ENCODE data around the gene GPC5. TPM values are rescaled to one million over a fixed set of nuclear protein-coding genes. Genes with fewer than 3 reads are reported as not detected.

Gene GPC5
- total and polyA plus RNA-seq, 3 experiments from 2014 or later: 0.08 to 0.39 (median 0.13) TPM

- Mint-ChIP-seq H3K27me3 (no peaks in the 10 kb centered on the region), H3K36me3 (no peaks in the 10 kb centered on the region), H3K4me3 (no peak overlapping the region), H3K27ac (no peak overlapping the region), H3K9me3 (peaks cover 0 to 8% (median 2%) of the 10 kb centered on the region in 5 donors), H3K4me1 (no peaks in the 10 kb centered on the region)
- H3K4me1 ChIP-seq (ENCODE audit: insufficient read depth, low read length): no peaks in the 10 kb centered on the region
- H3K9me3 ChIP-seq (ENCODE audit: low read length): no peaks in the 10 kb centered on the region
- ChIA-PET POLR2A (no interaction called here), CTCF (no interaction called here)
- H3K27me3 ChIP-seq (ENCODE audit: insufficient read depth, low read length, poor library complexity, severe bottlenecking): no peaks in the 10 kb centered on the region
- H3K27ac ChIP-seq (ENCODE audit: low read depth, low read length): no peak overlapping the region
- DNase-seq: no peak
- no peaks in the 10 kb centered on the region for H3K36me3 ChIP-seq (ENCODE audit: insufficient read depth, low read length)
- no peak overlapping the region for H3K4me3 ChIP-seq (ENCODE audit: low read length)
Observed at GRCh38 chr13:91516799-91517198, 118.4 kb downstream of the GPC5 start.

- H3K4me1 ChIP-seq (ENCODE audit: insufficient read depth, low read length): no peaks in the 10 kb centered on the region
- no peaks in the 10 kb centered on the region for H3K9me3 ChIP-seq (ENCODE audit: low read length)
- H3K27ac ChIP-seq (ENCODE audit: low read depth, low read length): no peak overlapping the region
- no peaks in the 10 kb centered on the region for H3K27me3 ChIP-seq (ENCODE audit: insufficient read depth, low read length, poor library complexity, severe bottlenecking)
- no peak overlapping the region for H3K4me3 Mint-ChIP-seq
- H3K4me3 ChIP-seq (ENCODE audit: low read length): no peak overlapping the region
- no peaks in the 10 kb centered on the region for H3K36me3 Mint-ChIP-seq
- H3K27me3 Mint-ChIP-seq: no peaks in the 10 kb centered on the region
- no peaks in the 10 kb centered on the region for H3K36me3 ChIP-seq (ENCODE audit: insufficient read depth, low read length)
- no peak overlapping the region for H3K27ac Mint-ChIP-seq
- peaks cover 0 to 8% (median 2%) of the 10 kb centered on the region in 5 donors for H3K9me3 Mint-ChIP-seq
- ChIA-PET CTCF (no interaction called here), POLR2A (no interaction called here)
- DNase-seq: no peak
- H3K4me1 Mint-ChIP-seq: no peaks in the 10 kb centered on the region
Observed at GRCh38 chr13:91520952-91521351, 122.5 kb downstream of the GPC5 start.

GRCh38 chr13:91523116-91523515 lies 124.7 kb downstream of the GPC5 start:
- no peaks in the 10 kb centered on the region for H3K36me3 ChIP-seq (ENCODE audit: insufficient read depth, low read length)
- H3K36me3 Mint-ChIP-seq: no peaks in the 10 kb centered on the region
- no peak overlapping the region for H3K4me3 Mint-ChIP-seq
- H3K27ac Mint-ChIP-seq: no peak overlapping the region
- H3K27ac ChIP-seq (ENCODE audit: low read depth, low read length): no peak overlapping the region
- DNase-seq: no peak
- no peak overlapping the region for H3K4me3 ChIP-seq (ENCODE audit: low read length)
- ChIA-PET CTCF (no interaction called here), POLR2A (no interaction called here)
- H3K4me1 ChIP-seq (ENCODE audit: insufficient read depth, low read length): no peaks in the 10 kb centered on the region
- H3K27me3 ChIP-seq (ENCODE audit: insufficient read depth, low read length, poor library complexity, severe bottlenecking): no peaks in the 10 kb centered on the region
- no peaks in the 10 kb centered on the region for H3K27me3 Mint-ChIP-seq
- peaks cover 0 to 13% (median 2%) of the 10 kb centered on the region in 5 donors for H3K9me3 Mint-ChIP-seq
- no peaks in the 10 kb centered on the region for H3K9me3 ChIP-seq (ENCODE audit: low read length)
- no peaks in the 10 kb centered on the region for H3K4me1 Mint-ChIP-seq

- peaks cover 0 to 10% (median 2%) of the 10 kb centered on the region in 5 donors for H3K9me3 Mint-ChIP-seq
- Histone ChIP-seq H3K9me3 (ENCODE audit: low read length) (no peaks in the 10 kb centered on the region), H3K4me3 (ENCODE audit: low read length) (no peak overlapping the region), H3K27ac (ENCODE audit: low read depth, low read length) (no peak overlapping the region), H3K27me3 (ENCODE audit: insufficient read depth, low read length, poor library complexity, severe bottlenecking) (no peaks in the 10 kb centered on the region), H3K36me3 (ENCODE audit: insufficient read depth, low read length) (no peaks in the 10 kb centered on the region), H3K4me1 (ENCODE audit: insufficient read depth, low read length) (no peaks in the 10 kb centered on the region)
- H3K27me3 Mint-ChIP-seq: no peaks in the 10 kb centered on the region
- H3K36me3 Mint-ChIP-seq: no peaks in the 10 kb centered on the region
- POLR2A ChIA-PET: no interaction called here
- H3K27ac Mint-ChIP-seq: no peak overlapping the region
- H3K4me3 Mint-ChIP-seq: no peak overlapping the region
- CTCF ChIA-PET: no interaction called here
- no peak for DNase-seq
- no peaks in the 10 kb centered on the region for H3K4me1 Mint-ChIP-seq
Observed at GRCh38 chr13:91526543-91527033, 128.2 kb downstream of the GPC5 start.

- H3K27me3 Mint-ChIP-seq: no peaks in the 10 kb centered on the region
- DNase-seq: no peak
- no peaks in the 10 kb centered on the region for H3K4me1 ChIP-seq (ENCODE audit: insufficient read depth, low read length)
- POLR2A ChIA-PET: no interaction called here
- no peaks in the 10 kb centered on the region for H3K36me3 ChIP-seq (ENCODE audit: insufficient read depth, low read length)
- H3K36me3 Mint-ChIP-seq: no peaks in the 10 kb centered on the region
- H3K27ac ChIP-seq (ENCODE audit: low read depth, low read length): no peak overlapping the region
- H3K27me3 ChIP-seq (ENCODE audit: insufficient read depth, low read length, poor library complexity, severe bottlenecking): no peaks in the 10 kb centered on the region
- CTCF ChIA-PET: no interaction called here
- H3K9me3 ChIP-seq (ENCODE audit: low read length): no peaks in the 10 kb centered on the region
- H3K4me1 Mint-ChIP-seq: no peaks in the 10 kb centered on the region
- peaks cover 0 to 10% (median 2%) of the 10 kb centered on the region in 5 donors for H3K9me3 Mint-ChIP-seq
- H3K27ac Mint-ChIP-seq: no peak overlapping the region
- H3K4me3 ChIP-seq (ENCODE audit: low read length): no peak overlapping the region
- no peak overlapping the region for H3K4me3 Mint-ChIP-seq
Observed at GRCh38 chr13:91529739-91530482, 131.5 kb downstream of the GPC5 start.

- CTCF ChIA-PET: no interaction called here
- H3K36me3 ChIP-seq (ENCODE audit: insufficient read depth, low read length): no peaks in the 10 kb centered on the region
- no peaks in the 10 kb centered on the region for H3K4me1 ChIP-seq (ENCODE audit: insufficient read depth, low read length)
- H3K27me3 Mint-ChIP-seq: no peaks in the 10 kb centered on the region
- POLR2A ChIA-PET: no interaction called here
- DNase-seq: no peak
- H3K4me3 Mint-ChIP-seq: no peak overlapping the region
- H3K36me3 Mint-ChIP-seq: no peaks in the 10 kb centered on the region
- no peak overlapping the region for H3K4me3 ChIP-seq (ENCODE audit: low read length)
- H3K27ac Mint-ChIP-seq: no peak overlapping the region
- H3K4me1 Mint-ChIP-seq: no peaks in the 10 kb centered on the region
- no peaks in the 10 kb centered on the region for H3K27me3 ChIP-seq (ENCODE audit: insufficient read depth, low read length, poor library complexity, severe bottlenecking)
- H3K27ac ChIP-seq (ENCODE audit: low read depth, low read length): no peak overlapping the region
- no peaks in the 10 kb centered on the region for H3K9me3 ChIP-seq (ENCODE audit: low read length)
- H3K9me3 Mint-ChIP-seq: peaks cover 0 to 9% (median 4%) of the 10 kb centered on the region in 5 donors
Observed at GRCh38 chr13:91531646-91532045, 133.2 kb downstream of the GPC5 start.

GRCh38 chr13:91533354-91533753 lies 134.9 kb downstream of the GPC5 start:
- Histone ChIP-seq H3K36me3 (ENCODE audit: insufficient read depth, low read length) (no peaks in the 10 kb centered on the region), H3K27me3 (ENCODE audit: insufficient read depth, low read length, poor library complexity, severe bottlenecking) (no peaks in the 10 kb centered on the region), H3K4me3 (ENCODE audit: low read length) (no peak overlapping the region), H3K27ac (ENCODE audit: low read depth, low read length) (no peak overlapping the region), H3K9me3 (ENCODE audit: low read length) (no peaks in the 10 kb centered on the region), H3K4me1 (ENCODE audit: insufficient read depth, low read length) (no peaks in the 10 kb centered on the region)
- no peaks in the 10 kb centered on the region for H3K36me3 Mint-ChIP-seq
- no peak overlapping the region for H3K27ac Mint-ChIP-seq
- H3K4me3 Mint-ChIP-seq: no peak overlapping the region
- H3K27me3 Mint-ChIP-seq: no peaks in the 10 kb centered on the region
- ChIA-PET POLR2A (no interaction called here), CTCF (no interaction called here)
- H3K4me1 Mint-ChIP-seq: no peaks in the 10 kb centered on the region
- no peak for DNase-seq
- H3K9me3 Mint-ChIP-seq: peaks cover 0 to 13% (median 0%) of the 10 kb centered on the region in 5 donors

GRCh38 chr13:91534996-91535395 lies 136.6 kb downstream of the GPC5 start:
- H3K4me1 ChIP-seq (ENCODE audit: insufficient read depth, low read length): no peaks in the 10 kb centered on the region
- Mint-ChIP-seq H3K27ac (no peak overlapping the region), H3K4me1 (no peaks in the 10 kb centered on the region), H3K27me3 (no peaks in the 10 kb centered on the region), H3K9me3 (peaks cover 0 to 13% (median 0%) of the 10 kb centered on the region in 5 donors), H3K36me3 (no peaks in the 10 kb centered on the region), H3K4me3 (no peak overlapping the region)
- H3K36me3 ChIP-seq (ENCODE audit: insufficient read depth, low read length): no peaks in the 10 kb centered on the region
- no peaks in the 10 kb centered on the region for H3K27me3 ChIP-seq (ENCODE audit: insufficient read depth, low read length, poor library complexity, severe bottlenecking)
- no peak overlapping the region for H3K4me3 ChIP-seq (ENCODE audit: low read length)
- H3K27ac ChIP-seq (ENCODE audit: low read depth, low read length): no peak overlapping the region
- no peak for DNase-seq
- CTCF ChIA-PET: no interaction called here
- H3K9me3 ChIP-seq (ENCODE audit: low read length): no peaks in the 10 kb centered on the region
- POLR2A ChIA-PET: no interaction called here
